Non-pigmented ciliary epithelial cell (primary cell): ENCODE data around the gene CPVL.

Experiments used
- DNase-seq: peaks from one replicate; pipeline ENCODE4 v3.0.0-alpha.2; 2010; ENCODE audit warnings: low read depth

The CPVL gene

GRCh38 chr7:29043576-29043975, 102.8 kb downstream of the CPVL start:
- no peak for DNase-seq

- no peak for DNase-seq
Measured at GRCh38 chr7:29042824-29043231, 103.5 kb downstream of the CPVL start.

GRCh38 chr7:29041991-29042390, 104.3 kb downstream of the CPVL start:
- no peak for DNase-seq

- no peak for DNase-seq
Measured at GRCh38 chr7:29040579-29040925, 105.8 kb downstream of the CPVL start.

- DNase-seq = no peak
Measured at GRCh38 chr7:29039821-29040578, 106.3 kb downstream of the CPVL start.

- peak; percentile 52 for DNase-seq
Measured at GRCh38 chr7:29038463-29038862, 107.9 kb downstream of the CPVL start.

GRCh38 chr7:29035044-29035740, 111.1 kb downstream of the CPVL start:
- DNase-seq = peak; percentile 77

- no peak for DNase-seq
Measured at GRCh38 chr7:29033584-29033983, 112.8 kb downstream of the CPVL start.

GRCh38 chr7:29032146-29032545, 114.2 kb downstream of the CPVL start:
- no peak for DNase-seq

GRCh38 chr7:29030781-29031275, 115.5 kb downstream of the CPVL start:
- no peak for DNase-seq

- DNase-seq = no peak
Measured at GRCh38 chr7:29022291-29022988, 123.9 kb downstream of the CPVL start.

GRCh38 chr7:29019896-29020295, 126.4 kb downstream of the CPVL start:
- no peak for DNase-seq

GRCh38 chr7:29019387-29019786, 127.0 kb downstream of the CPVL start:
- DNase-seq = no peak

- no peak for DNase-seq
Measured at GRCh38 chr7:29017713-29018112, 128.6 kb downstream of the CPVL start.

- no peak for DNase-seq
Measured at GRCh38 chr7:29014725-29015124, 131.6 kb downstream of the CPVL start.

- no peak for DNase-seq
Measured at GRCh38 chr7:29013931-29014330, 132.4 kb downstream of the CPVL start.

GRCh38 chr7:29013082-29013695, 133.1 kb downstream of the CPVL start:
- DNase-seq = no peak

- DNase-seq = no peak
Measured at GRCh38 chr7:29009947-29010346, 136.4 kb downstream of the CPVL start.

GRCh38 chr7:29008590-29008989, 137.7 kb downstream of the CPVL start:
- DNase-seq = no peak

- DNase-seq = no peak
Measured at GRCh38 chr7:29007127-29007526, 139.2 kb downstream of the CPVL start.

- DNase-seq = no peak
Measured at GRCh38 chr7:29005829-29006228, 140.5 kb downstream of the CPVL start.

GRCh38 chr7:29005406-29005805, 140.9 kb downstream of the CPVL start:
- no peak for DNase-seq

- DNase-seq = no peak
Measured at GRCh38 chr7:29003703-29004102, 142.6 kb downstream of the CPVL start.
